ENCODE data around the gene THYN1.

Gene THYN1

GRCh38 chr11:134205729-134206128 is 47.4 kb downstream of the THYN1 start:
- Histone ChIP-seq H3K9me3 (ENCODE audit: insufficient read depth, low read depth, low read length) (no peaks in the 10 kb centered on the region), H3K4me1 (ENCODE audit: insufficient read depth, low read length) (no peaks in the 10 kb centered on the region), H3K9ac (ENCODE audit: low read depth, low read length) (no peak overlapping the region), H3K36me3 (ENCODE audit: insufficient read depth, low read depth, low read length) (peaks cover 93% of the 10 kb centered on the region), H3K4me3 (ENCODE audit: low read length) (no peak overlapping the region), H3K27ac (ENCODE audit: low read length) (no peak overlapping the region), H3K27me3 (ENCODE audit: insufficient read depth, low read length) (no peaks in the 10 kb centered on the region)

DNA sequence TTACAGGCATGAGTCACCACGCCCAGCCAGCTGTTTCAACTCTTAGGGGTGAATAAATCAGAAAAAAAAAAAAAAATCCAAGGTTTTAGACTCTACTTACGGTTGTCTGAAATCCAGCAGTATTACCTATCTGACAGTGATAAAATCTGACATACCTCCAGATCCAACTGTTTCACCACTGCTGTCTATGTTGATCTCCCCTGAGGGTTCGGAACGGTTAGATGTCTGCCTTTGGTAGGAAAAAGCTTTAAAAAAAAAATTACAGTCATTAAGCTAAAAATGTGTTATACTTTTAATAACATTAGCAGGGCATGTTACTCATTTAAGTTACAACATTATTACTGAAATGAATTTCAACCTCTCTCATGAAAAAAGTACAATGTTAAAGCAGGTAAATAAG is 50.5 kb downstream of the THYN1 start:
- peaks cover 82% of the 10 kb centered on the region for H3K36me3 ChIP-seq (ENCODE audit: insufficient read depth, low read depth, low read length)

DNA sequence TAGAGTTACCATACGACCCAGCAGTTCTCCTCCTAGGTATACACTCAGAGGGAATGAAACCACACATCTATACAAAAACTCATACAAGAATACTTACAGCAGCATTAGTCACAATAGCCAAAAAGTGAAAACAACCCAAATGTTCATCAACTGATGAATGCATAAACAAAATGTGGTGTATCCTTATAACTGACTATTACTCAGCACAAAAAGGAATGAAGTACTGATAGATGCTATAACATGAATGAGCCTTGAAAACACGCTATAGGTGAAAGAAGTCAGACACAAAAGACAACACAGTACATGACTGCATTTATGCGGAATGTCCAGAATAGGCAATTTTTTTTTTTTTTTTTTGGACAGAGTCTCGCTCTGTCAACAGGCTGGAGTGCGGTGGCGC is 52.5 kb downstream of the THYN1 start:
- no peak overlapping the region for H3K9ac ChIP-seq (ENCODE audit: low read depth, low read length)
- H3K27me3 ChIP-seq (ENCODE audit: insufficient read depth, low read length) = no peaks in the 10 kb centered on the region
- H3K36me3 ChIP-seq (ENCODE audit: insufficient read depth, low read depth, low read length) = peaks cover 82% of the 10 kb centered on the region
- H3K4me1 ChIP-seq (ENCODE audit: insufficient read depth, low read length) = no peaks in the 10 kb centered on the region
- no peak overlapping the region for H3K27ac ChIP-seq (ENCODE audit: low read length)
- H3K9me3 ChIP-seq (ENCODE audit: insufficient read depth, low read depth, low read length) = no peaks in the 10 kb centered on the region
- H3K4me3 ChIP-seq (ENCODE audit: low read length) = no peak overlapping the region

More for the DNA sequence above, 50.5 kb downstream of the THYN1 start:
- Histone ChIP-seq H3K9me3 (ENCODE audit: insufficient read depth, low read depth, low read length) (no peaks in the 10 kb centered on the region), H3K9ac (ENCODE audit: low read depth, low read length) (no peak overlapping the region), H3K27ac (ENCODE audit: low read length) (no peak overlapping the region), H3K4me3 (ENCODE audit: low read length) (no peak overlapping the region), H3K4me1 (ENCODE audit: insufficient read depth, low read length) (no peaks in the 10 kb centered on the region), H3K27me3 (ENCODE audit: insufficient read depth, low read length) (no peaks in the 10 kb centered on the region)

DNA sequence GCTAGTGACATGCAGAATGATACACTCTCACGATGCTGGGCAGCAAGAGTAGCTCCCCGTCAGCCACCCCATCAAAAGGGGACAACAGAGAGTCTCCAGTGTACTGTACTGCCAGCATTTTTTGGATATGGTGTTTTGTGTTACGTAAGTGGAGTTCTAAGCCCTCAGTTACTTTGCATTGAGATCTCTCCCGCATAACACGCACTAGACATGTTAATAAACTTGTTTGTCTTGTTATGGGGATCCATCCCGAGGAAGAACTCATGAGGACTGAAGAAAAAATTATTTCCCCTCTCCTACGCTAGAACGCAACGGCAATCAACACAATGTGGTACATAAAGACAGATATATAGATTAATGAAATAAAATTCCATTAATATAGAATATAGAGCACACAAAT is 53.6 kb downstream of the THYN1 start:
- H3K9me3 ChIP-seq (ENCODE audit: insufficient read depth, low read depth, low read length) = no peaks in the 10 kb centered on the region
- no peak overlapping the region for H3K4me3 ChIP-seq (ENCODE audit: low read length)
- no peak overlapping the region for H3K9ac ChIP-seq (ENCODE audit: low read depth, low read length)
- peaks cover 80% of the 10 kb centered on the region for H3K36me3 ChIP-seq (ENCODE audit: insufficient read depth, low read depth, low read length)
- no peaks in the 10 kb centered on the region for H3K27me3 ChIP-seq (ENCODE audit: insufficient read depth, low read length)
- H3K27ac ChIP-seq (ENCODE audit: low read length) = no peak overlapping the region
- no peaks in the 10 kb centered on the region for H3K4me1 ChIP-seq (ENCODE audit: insufficient read depth, low read length)

Measured in iPS-20b (cell line).